Ishikawa (cell line): ENCODE data around the gene KCNB1.

Source experiments
- CEBPB ChIP-seq: IDR thresholded peaks from 2 replicates; pipeline ENCODE4 v1.6.1; 2012
- CREB1 ChIP-seq: IDR thresholded peaks from 2 replicates; pipeline ENCODE4 v1.6.1; 2012; ENCODE audit warnings: low read depth
- EGR1 ChIP-seq: IDR thresholded peaks from 2 replicates; pipeline ENCODE4 v1.6.1; 2012
- EP300 ChIP-seq: IDR thresholded peaks from 2 replicates; pipeline ENCODE4 v1.6.1; 2012; ENCODE audit warnings: borderline replicate concordance
- FOXM1 ChIP-seq: IDR thresholded peaks from 2 replicates; pipeline ENCODE4 v1.6.1; 2012; ENCODE audit warnings: low read depth, borderline replicate concordance
- NFIC ChIP-seq: IDR thresholded peaks from 2 replicates; pipeline ENCODE4 v1.6.1; 2012
- RAD21 ChIP-seq: IDR thresholded peaks from 2 replicates; pipeline ENCODE4 v1.6.1; 2012; ENCODE audit warnings: low read depth
- TAF1 ChIP-seq: IDR thresholded peaks from 2 replicates; pipeline ENCODE4 v1.6.1; 2012; ENCODE audit warnings: low read depth, mild to moderate bottlenecking
- TCF12 ChIP-seq: IDR thresholded peaks from 2 replicates; pipeline ENCODE4 v1.6.1; 2012; ENCODE audit warnings: low read depth
- TEAD4 ChIP-seq: IDR thresholded peaks from 2 replicates; pipeline ENCODE4 v1.6.1; 2012
- YY1 ChIP-seq: IDR thresholded peaks from 2 replicates; pipeline ENCODE4 v1.6.1; 2012; ENCODE audit warnings: low read depth
- ZBTB7A ChIP-seq: IDR thresholded peaks from 2 replicates; pipeline ENCODE4 v1.6.1; 2012; ENCODE audit warnings: low read depth
- TF ChIP-seq, protein P1 (sequence below): IDR thresholded peaks from 2 replicates; pipeline ENCODE4 v1.6.1; 2012
- TF ChIP-seq, protein P2 (sequence below): IDR thresholded peaks from 2 replicates; pipeline ENCODE4 v1.6.1; 2012
- TF ChIP-seq, protein P3 (sequence below): IDR thresholded peaks from 2 replicates; pipeline ENCODE4 v1.6.1; 2012; ENCODE audit warnings: low read depth, mild to moderate bottlenecking

The KCNB1 gene

DNA sequence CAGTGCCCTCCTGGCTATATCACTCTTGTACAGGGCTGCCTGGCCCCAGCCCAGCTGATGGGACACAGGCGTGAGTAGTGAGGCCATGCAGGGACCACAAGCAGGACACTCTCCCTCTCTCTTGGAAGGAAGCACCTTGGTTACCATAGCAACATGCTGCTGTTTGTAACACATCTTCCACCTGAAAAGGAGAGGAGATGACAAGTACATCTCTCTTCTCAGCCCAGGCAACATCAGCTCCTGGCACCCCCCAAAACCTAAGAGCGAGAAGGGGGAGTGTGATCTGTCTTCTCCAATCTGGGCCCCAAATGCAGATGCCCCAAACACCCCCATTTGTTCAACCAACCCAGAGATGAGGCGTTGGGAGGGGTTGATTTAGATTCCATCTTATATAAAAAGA is 49.9 kb downstream of the KCNB1 start:
- TF ChIP-seq CEBPB (no peak), RAD21 (no peak), EGR1 (no peak), CREB1 (no peak), YY1 (no peak), ZBTB7A (no peak), TAF1 (no peak), EP300 (no peak), TEAD4 (no peak), NFIC (no peak), TCF12 (no peak), FOXM1 (no peak)
- TF ChIP-seq, protein P1, sequence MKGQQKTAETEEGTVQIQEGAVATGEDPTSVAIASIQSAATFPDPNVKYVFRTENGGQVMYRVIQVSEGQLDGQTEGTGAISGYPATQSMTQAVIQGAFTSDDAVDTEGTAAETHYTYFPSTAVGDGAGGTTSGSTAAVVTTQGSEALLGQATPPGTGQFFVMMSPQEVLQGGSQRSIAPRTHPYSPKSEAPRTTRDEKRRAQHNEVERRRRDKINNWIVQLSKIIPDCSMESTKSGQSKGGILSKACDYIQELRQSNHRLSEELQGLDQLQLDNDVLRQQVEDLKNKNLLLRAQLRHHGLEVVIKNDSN = no peak
- TF ChIP-seq, protein P2, sequence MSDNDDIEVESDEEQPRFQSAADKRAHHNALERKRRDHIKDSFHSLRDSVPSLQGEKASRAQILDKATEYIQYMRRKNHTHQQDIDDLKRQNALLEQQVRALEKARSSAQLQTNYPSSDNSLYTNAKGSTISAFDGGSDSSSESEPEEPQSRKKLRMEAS = no peak
- TF ChIP-seq, protein P3, sequence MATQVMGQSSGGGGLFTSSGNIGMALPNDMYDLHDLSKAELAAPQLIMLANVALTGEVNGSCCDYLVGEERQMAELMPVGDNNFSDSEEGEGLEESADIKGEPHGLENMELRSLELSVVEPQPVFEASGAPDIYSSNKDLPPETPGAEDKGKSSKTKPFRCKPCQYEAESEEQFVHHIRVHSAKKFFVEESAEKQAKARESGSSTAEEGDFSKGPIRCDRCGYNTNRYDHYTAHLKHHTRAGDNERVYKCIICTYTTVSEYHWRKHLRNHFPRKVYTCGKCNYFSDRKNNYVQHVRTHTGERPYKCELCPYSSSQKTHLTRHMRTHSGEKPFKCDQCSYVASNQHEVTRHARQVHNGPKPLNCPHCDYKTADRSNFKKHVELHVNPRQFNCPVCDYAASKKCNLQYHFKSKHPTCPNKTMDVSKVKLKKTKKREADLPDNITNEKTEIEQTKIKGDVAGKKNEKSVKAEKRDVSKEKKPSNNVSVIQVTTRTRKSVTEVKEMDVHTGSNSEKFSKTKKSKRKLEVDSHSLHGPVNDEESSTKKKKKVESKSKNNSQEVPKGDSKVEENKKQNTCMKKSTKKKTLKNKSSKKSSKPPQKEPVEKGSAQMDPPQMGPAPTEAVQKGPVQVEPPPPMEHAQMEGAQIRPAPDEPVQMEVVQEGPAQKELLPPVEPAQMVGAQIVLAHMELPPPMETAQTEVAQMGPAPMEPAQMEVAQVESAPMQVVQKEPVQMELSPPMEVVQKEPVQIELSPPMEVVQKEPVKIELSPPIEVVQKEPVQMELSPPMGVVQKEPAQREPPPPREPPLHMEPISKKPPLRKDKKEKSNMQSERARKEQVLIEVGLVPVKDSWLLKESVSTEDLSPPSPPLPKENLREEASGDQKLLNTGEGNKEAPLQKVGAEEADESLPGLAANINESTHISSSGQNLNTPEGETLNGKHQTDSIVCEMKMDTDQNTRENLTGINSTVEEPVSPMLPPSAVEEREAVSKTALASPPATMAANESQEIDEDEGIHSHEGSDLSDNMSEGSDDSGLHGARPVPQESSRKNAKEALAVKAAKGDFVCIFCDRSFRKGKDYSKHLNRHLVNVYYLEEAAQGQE = no peak

DNA sequence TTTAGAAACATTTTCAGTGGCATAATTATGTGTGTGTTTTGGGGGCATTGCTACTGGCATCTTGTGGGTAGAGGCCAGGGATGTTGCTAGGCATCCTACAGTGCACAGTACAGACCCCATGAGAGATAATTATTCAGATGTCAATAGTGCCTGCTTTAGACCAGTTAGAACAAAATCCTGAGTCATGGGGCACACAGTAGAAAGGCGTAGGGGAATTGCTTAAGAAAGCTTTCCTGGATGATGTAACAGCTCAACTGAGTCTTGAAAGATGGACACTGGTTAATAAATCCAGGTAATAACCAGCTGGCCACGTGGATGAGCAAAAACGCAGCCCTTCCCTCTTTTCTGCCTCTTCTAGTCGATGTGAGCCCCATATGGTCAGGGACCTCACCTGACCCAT is 51.1 kb downstream of the KCNB1 start:
- TF ChIP-seq, protein P3 = no peak
- TF ChIP-seq, protein P2 = no peak
- TF ChIP-seq FOXM1 (no peak), ZBTB7A (no peak), EGR1 (no peak), RAD21 (no peak), YY1 (no peak), CEBPB (no peak), TEAD4 (no peak), TAF1 (no peak)
- TF ChIP-seq, protein P1 = no peak

DNA sequence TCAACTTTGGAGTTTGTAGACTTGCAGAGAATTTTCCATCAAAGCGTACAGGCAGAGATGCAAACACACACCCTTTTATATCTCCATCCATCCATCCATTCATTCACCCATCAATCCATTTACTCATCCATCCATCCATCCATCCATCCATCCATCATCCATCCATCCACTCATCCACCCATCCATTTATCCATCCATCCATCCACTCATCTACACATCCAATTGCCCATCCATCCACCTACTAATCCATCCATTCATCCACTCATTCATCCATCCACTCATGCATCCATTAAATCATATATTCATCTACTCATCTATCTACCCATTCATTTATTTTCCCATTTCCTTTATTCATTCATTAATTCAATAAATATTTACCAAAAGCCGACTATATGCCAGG is 52.1 kb downstream of the KCNB1 start:
- TF ChIP-seq, protein P3 = no peak
- TF ChIP-seq EGR1 = no peak
- TF ChIP-seq TAF1 = no peak
- no peak for TF ChIP-seq EP300

DNA sequence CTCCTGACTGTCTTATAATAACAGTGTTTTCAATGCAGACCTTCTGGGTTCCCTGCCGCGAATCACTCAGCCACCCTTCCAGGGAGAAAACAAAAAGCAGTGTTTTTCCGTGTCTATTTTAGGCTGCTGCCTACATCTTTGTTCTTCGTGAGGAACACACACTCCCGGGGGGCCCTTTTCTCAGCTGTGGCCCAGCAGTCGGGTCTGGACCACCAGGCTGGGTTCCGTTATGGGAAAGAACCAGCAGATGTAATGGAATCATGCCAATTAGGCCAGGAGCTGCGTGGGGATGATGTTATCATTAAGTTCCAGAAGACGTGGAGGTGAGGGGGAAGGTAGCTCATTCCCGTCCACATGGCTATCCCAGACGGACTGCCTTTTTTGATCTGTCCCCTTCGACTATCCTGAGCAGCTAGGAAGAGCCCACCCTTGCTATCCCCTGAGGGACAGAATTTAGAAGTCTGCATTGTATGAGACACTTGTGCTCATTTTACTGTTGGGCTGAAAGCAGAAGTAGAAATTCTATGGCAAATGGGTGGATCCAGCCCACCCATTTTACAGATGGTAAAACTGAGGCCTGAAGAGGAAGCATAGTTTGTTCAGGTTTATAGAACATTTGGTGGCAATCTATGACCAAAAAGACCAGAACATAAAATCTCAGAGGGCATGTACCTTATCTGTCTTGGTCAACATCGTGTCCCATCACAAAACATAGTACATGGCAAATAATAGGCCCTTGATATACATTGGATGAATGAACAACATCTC is 54.5 kb downstream of the KCNB1 start:
- TF ChIP-seq NFIC (no peak), EGR1 (no peak), YY1 (no peak), TCF12 (no peak), RAD21 (no peak), CEBPB (no peak), TEAD4 (no peak)
- TF ChIP-seq, protein P1 = no peak
- TF ChIP-seq, protein P2 = no peak
